ENCODE data around the gene CARD8. TPM values are rescaled to one million over a fixed set of nuclear protein-coding genes. Genes with fewer than 3 reads are reported as not detected.

Gene CARD8
- total RNA-seq, result 9.1 and 16.1 TPM in 2 replicates

GRCh38 chr19:48255376-48256303, at the start of gene CARD8:
Gene CARD8, minus strand, starts transcription at chr19:48255912. Its CDS starts 14,892 bp downstream, at chr19:48241020.

GRCh38 chr19:48169939-48170803, 85.5 kb downstream of the CARD8 start, which contains the start of the genes LIG1 and ZSWIM9:
Gene LIG1, minus strand, starts transcription at chr19:48170344. Its CDS starts 4,778 bp downstream, at chr19:48165566.
Gene ZSWIM9, plus strand, starts transcription at chr19:48170680. Its CDS starts 1,123 bp downstream, at chr19:48171803.

Other genes with a start within 250 kb of the CARD8 start
- gene CABP5, start 211.8 kb downstream of the CARD8 start, total RNA-seq, result not detected in 2 replicates
- 1.2 TPM in 2 replicates for gene PLA2G4C, start 145.1 kb downstream of the CARD8 start, total RNA-seq
- 34.2 and 43.6 TPM in 2 replicates for gene LIG1, start 85.6 kb downstream of the CARD8 start, total RNA-seq
- gene ZSWIM9, start 85.2 kb downstream of the CARD8 start, total RNA-seq, result 2.0 and 2.1 TPM in 2 replicates
- 0.33 and 0.79 TPM in 2 replicates for gene ZNF114, start 14.2 kb upstream of the CARD8 start, total RNA-seq
- gene EMP3, start 69.6 kb upstream of the CARD8 start, total RNA-seq, result 73.0 and 115 TPM in 2 replicates
- 7.0 and 11.0 TPM in 2 replicates for gene TMEM143, start 108.0 kb upstream of the CARD8 start, total RNA-seq
- gene SYNGR4, start 108.5 kb upstream of the CARD8 start, total RNA-seq, result not detected in 2 replicates
- 198 and 212 TPM in 2 replicates for gene KDELR1, start 135.6 kb upstream of the CARD8 start, total RNA-seq
- 1.8 and 3.9 TPM in 2 replicates for gene GRIN2D, start 137.8 kb upstream of the CARD8 start, total RNA-seq
- 18.8 and 40.3 TPM in 2 replicates for gene GRWD1, start 190.1 kb upstream of the CARD8 start, total RNA-seq
- 0.33 and 0.79 TPM in 2 replicates for gene KCNJ14, start 199.7 kb upstream of the CARD8 start, total RNA-seq
- 57.3 and 76.9 TPM in 2 replicates for gene CYTH2, start 213.5 kb upstream of the CARD8 start, total RNA-seq